Measurements from ENCODE around the gene CLCNKB. TPM values are rescaled to one million over a fixed set of nuclear protein-coding genes. Genes with fewer than 3 reads are reported as not detected.
"Not testable (repeated sequence)": the region's sequence is repeated elsewhere in the genome, so short reads cannot be mapped to it uniquely, and the experiment has no call there.

The CLCNKB gene
- total RNA-seq, 1 experiment from 2014 or later: 0.81 TPM

GRCh38 chr1:16042096-16042495 lies 1.5 kb upstream of the CLCNKB start:
- RAD21 ChIA-PET (ENCODE audit: low non-redundant PET in 1 of 2, low total read pairs in 2 of 2, uncharacterized antibody in 2 of 2, unreplicated experiment in 2 of 2): no interaction called here
- Histone ChIP-seq H3K4me2 (ENCODE audit: low read length) (no peak overlapping the region), H3K9me2 (ENCODE audit: insufficient read depth) (no peaks in the 10 kb centered on the region), H3K36me3 (ENCODE audit: control insufficient read depth in 1 of 2, insufficient read depth in 2 of 2, low read length in 2 of 2) (no peaks in the 10 kb centered on the region), H3K79me2 (ENCODE audit: insufficient read depth, low read length) (no peaks in the 10 kb centered on the region), H3K9me3 (ENCODE audit: control insufficient read depth in 1 of 2, insufficient read depth in 1 of 2, low read depth in 1 of 2, low read length in 2 of 2) (no peaks in the 10 kb centered on the region), H3K9ac (ENCODE audit: low read length) (no peak overlapping the region), H3K4me1 (ENCODE audit: control insufficient read depth in 1 of 2, insufficient read depth in 2 of 2, low read length in 2 of 2) (peaks cover 2 to 10% of the 10 kb centered on the region in 2 experiments; a peak in 3 of 4 replicates), H4K20me1 (ENCODE audit: insufficient read depth) (no peaks in the 10 kb centered on the region), H2AFZ (ENCODE audit: low read depth, low read length, poor library complexity, severe bottlenecking) (no peak overlapping the region), H3K27me3 (ENCODE audit: insufficient read depth, low read length) (no peaks in the 10 kb centered on the region), H3K4me3 (replicated peaks in 1 of 2; ENCODE audit: low read depth in 1 of 2, low read length in 2 of 2) (no peak overlapping the region), H3K27ac (ENCODE audit: low read depth, low read length) (no peak overlapping the region)
- CTCF ChIA-PET: no interaction called here
- POLR2A ChIA-PET: no interaction called here
- TF ChIP-seq, protein P1, sequence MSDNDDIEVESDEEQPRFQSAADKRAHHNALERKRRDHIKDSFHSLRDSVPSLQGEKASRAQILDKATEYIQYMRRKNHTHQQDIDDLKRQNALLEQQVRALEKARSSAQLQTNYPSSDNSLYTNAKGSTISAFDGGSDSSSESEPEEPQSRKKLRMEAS (IDR thresholded peaks at IDR 0.05): no peak
- TF ChIP-seq, protein P2, sequence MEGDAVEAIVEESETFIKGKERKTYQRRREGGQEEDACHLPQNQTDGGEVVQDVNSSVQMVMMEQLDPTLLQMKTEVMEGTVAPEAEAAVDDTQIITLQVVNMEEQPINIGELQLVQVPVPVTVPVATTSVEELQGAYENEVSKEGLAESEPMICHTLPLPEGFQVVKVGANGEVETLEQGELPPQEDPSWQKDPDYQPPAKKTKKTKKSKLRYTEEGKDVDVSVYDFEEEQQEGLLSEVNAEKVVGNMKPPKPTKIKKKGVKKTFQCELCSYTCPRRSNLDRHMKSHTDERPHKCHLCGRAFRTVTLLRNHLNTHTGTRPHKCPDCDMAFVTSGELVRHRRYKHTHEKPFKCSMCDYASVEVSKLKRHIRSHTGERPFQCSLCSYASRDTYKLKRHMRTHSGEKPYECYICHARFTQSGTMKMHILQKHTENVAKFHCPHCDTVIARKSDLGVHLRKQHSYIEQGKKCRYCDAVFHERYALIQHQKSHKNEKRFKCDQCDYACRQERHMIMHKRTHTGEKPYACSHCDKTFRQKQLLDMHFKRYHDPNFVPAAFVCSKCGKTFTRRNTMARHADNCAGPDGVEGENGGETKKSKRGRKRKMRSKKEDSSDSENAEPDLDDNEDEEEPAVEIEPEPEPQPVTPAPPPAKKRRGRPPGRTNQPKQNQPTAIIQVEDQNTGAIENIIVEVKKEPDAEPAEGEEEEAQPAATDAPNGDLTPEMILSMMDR (IDR thresholded peaks at IDR 0.05 in 2 of 3, conservative IDR thresholded peaks at IDR 0.05 in 1 of 3; ENCODE audit: borderline replicate concordance in 1 of 3, insufficient read depth in 1 of 3, low read depth in 2 of 3, low read length in 2 of 3): 0 out of 6 replicates have a peak, but pooled peaks of 1 of the 3 experiments have one; percentile 8
- no peak for TF ChIP-seq SRF (IDR thresholded peaks at IDR 0.05; ENCODE audit: low read depth)
- TF ChIP-seq ZFX (IDR thresholded peaks at IDR 0.05): no peak
- TF ChIP-seq EZH2phosphoT487 (IDR thresholded peaks at IDR 0.05; ENCODE audit: borderline replicate concordance): no peak
- no peak for TF ChIP-seq SP1 (IDR thresholded peaks at IDR 0.05; ENCODE audit: low read depth)
- TF ChIP-seq ELF1 (IDR thresholded peaks at IDR 0.05; ENCODE audit: borderline replicate concordance, low read depth): no peak
- TF ChIP-seq SIN3A (IDR thresholded peaks at IDR 0.05; ENCODE audit: low read depth): no peak
- TF ChIP-seq POLR2AphosphoS5 (IDR thresholded peaks at IDR 0.05; ENCODE audit: low read depth, low read length): no peak
- DNase-seq (ENCODE audit: low read depth, low spot score): no peak
- intact Hi-C loops (cut with micrococcal nuclease): no loop called here
- ATAC-seq: no peak
- no TSS peak for BruUV-seq (replicated peaks)

- H3K9me2 ChIP-seq (ENCODE audit: insufficient read depth); H3K4me3 ChIP-seq (replicated peaks in 1 of 2; ENCODE audit: low read depth in 1 of 2, low read length in 2 of 2); H3K79me2 ChIP-seq (ENCODE audit: insufficient read depth, low read length); H4K20me1 ChIP-seq (ENCODE audit: insufficient read depth); H3K27ac ChIP-seq (ENCODE audit: low read depth, low read length); BruUV-seq (replicated peaks); CTCF ChIA-PET; RAD21 ChIA-PET (ENCODE audit: low non-redundant PET in 1 of 2, low total read pairs in 2 of 2, uncharacterized antibody in 2 of 2, unreplicated experiment in 2 of 2); intact Hi-C loops (cut with micrococcal nuclease); H3K9me3 ChIP-seq (ENCODE audit: control insufficient read depth in 1 of 2, insufficient read depth in 1 of 2, low read depth in 1 of 2, low read length in 2 of 2); H3K36me3 ChIP-seq (ENCODE audit: control insufficient read depth in 1 of 2, insufficient read depth in 2 of 2, low read length in 2 of 2); H3K9ac ChIP-seq (ENCODE audit: low read length); H2AFZ ChIP-seq (ENCODE audit: low read depth, low read length, poor library complexity, severe bottlenecking); DNase-seq (ENCODE audit: low read depth, low spot score); H3K27me3 ChIP-seq (ENCODE audit: insufficient read depth, low read length); POLR2A ChIA-PET; H3K4me2 ChIP-seq (ENCODE audit: low read length): not testable (repeated sequence)
- H3K4me1 ChIP-seq (ENCODE audit: control insufficient read depth in 1 of 2, insufficient read depth in 2 of 2, low read length in 2 of 2): peaks cover 2 to 10% of the 10 kb centered on the region in 2 experiments; a peak in 3 of 4 replicates
- ATAC-seq: peak; percentile 23; the same call in 1 of the 2 replicates
Measured at GRCh38 chr1:16042654-16043053, 928 bp upstream of the CLCNKB start.

Data from HCT116 (cell line).